Measurements from ENCODE around the gene ANKLE1.
"Not testable (repeated sequence)": the region's sequence is repeated elsewhere in the genome, so short reads cannot be mapped to it uniquely, and the experiment has no call there.

The ANKLE1 gene

GRCh38 chr19:17282488-17283125, 906 bp downstream of the ANKLE1 start:
- no peak for DNase-seq (ENCODE audit: low read depth)

GRCh38 chr19:17283504-17283996, 1.8 kb downstream of the ANKLE1 start:
- no peak for DNase-seq (ENCODE audit: low read depth)

GRCh38 chr19:17285415-17286135, 3.9 kb downstream of the ANKLE1 start:
- no peak for DNase-seq (ENCODE audit: low read depth)

- no peak for DNase-seq (ENCODE audit: low read depth)
Observed at GRCh38 chr19:17286263-17286662, 4.6 kb downstream of the ANKLE1 start.

GRCh38 chr19:17286752-17287151, 5.1 kb downstream of the ANKLE1 start:
- DNase-seq (ENCODE audit: low read depth) = no peak

GRCh38 chr19:17289489-17289888, 7.8 kb downstream of the ANKLE1 start:
- DNase-seq (ENCODE audit: low read depth) = no peak

GRCh38 chr19:17292301-17293074, 10.8 kb downstream of the ANKLE1 start:
- DNase-seq (ENCODE audit: low read depth) = no peak

GRCh38 chr19:17293605-17294004, 11.9 kb downstream of the ANKLE1 start:
- no peak for DNase-seq (ENCODE audit: low read depth)

GRCh38 chr19:17294051-17294891, 12.6 kb downstream of the ANKLE1 start:
- no peak for DNase-seq (ENCODE audit: low read depth)

GRCh38 chr19:17295551-17295950, 13.8 kb downstream of the ANKLE1 start:
- not testable (repeated sequence) for DNase-seq (ENCODE audit: low read depth)

GRCh38 chr19:17296273-17296672, 14.6 kb downstream of the ANKLE1 start:
- DNase-seq (ENCODE audit: low read depth) = no peak

- DNase-seq (ENCODE audit: low read depth) = no peak
Observed at GRCh38 chr19:17296976-17297375, 15.3 kb downstream of the ANKLE1 start.

GRCh38 chr19:17300992-17301619, 19.4 kb downstream of the ANKLE1 start:
- DNase-seq (ENCODE audit: low read depth) = no peak

GRCh38 chr19:17302391-17303166, 20.9 kb downstream of the ANKLE1 start:
- DNase-seq (ENCODE audit: low read depth) = no peak

GRCh38 chr19:17303167-17303939, 21.7 kb downstream of the ANKLE1 start, which contains the start of gene ABHD8:
Gene ABHD8, minus strand, starts transcription at chr19:17303425. Its CDS starts 1,809 bp downstream, at chr19:17301616.
- peak; percentile 78 for DNase-seq (ENCODE audit: low read depth)

- DNase-seq (ENCODE audit: low read depth) = no peak
Observed at GRCh38 chr19:17303940-17304267, 22.2 kb downstream of the ANKLE1 start.

GRCh38 chr19:17304386-17305215, 22.9 kb downstream of the ANKLE1 start:
- no peak for DNase-seq (ENCODE audit: low read depth)

- no peak for DNase-seq (ENCODE audit: low read depth)
Observed at GRCh38 chr19:17305216-17305516, 23.5 kb downstream of the ANKLE1 start.

Data from HS-27A (cell line).